Stimulated activated CD4-positive, alpha-beta T cell treated with anti-CD3 and anti-CD28 coated beads, Interleukin-15, amount 100 ng/mL, for 24 hours (primary cell): ENCODE results near the gene SIX5.

ENCODE experiments used
- DNase-seq: peaks from one replicate; pipeline ENCODE4 v3.0.0-alpha.2; 2020

SIX5 gene

DNA sequence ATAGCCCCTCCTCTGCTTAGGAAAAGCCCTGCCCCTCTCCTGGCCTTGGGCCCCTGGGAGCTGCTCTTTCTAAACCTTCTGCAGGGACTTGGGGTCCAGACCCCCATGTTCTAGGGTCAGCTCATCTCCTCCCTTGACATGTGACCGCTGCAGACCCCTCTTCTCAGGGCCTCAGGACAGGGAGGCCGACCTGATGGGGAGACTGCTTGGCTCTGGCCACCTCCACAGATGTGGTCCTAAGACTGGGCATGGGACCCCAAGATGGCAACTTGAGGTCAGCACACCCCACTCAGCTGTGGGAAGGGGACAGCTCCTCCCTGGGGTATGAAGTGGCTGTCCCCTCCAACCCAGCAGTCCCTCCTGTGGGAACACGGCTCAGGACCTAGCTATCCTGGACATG is 3.9 kb upstream of the SIX5 start:
- DNase-seq: no peak

- DNase-seq: no peak
Measured at GRCh38 chr19:45772130-45772840, 3.2 kb upstream of the SIX5 start.

- no peak for DNase-seq
Measured at GRCh38 chr19:45771311-45771933, 2.4 kb upstream of the SIX5 start.

- DNase-seq: peak; percentile 92
Measured at GRCh38 chr19:45770192-45771101, 1.4 kb upstream of the SIX5 start.

DNA sequence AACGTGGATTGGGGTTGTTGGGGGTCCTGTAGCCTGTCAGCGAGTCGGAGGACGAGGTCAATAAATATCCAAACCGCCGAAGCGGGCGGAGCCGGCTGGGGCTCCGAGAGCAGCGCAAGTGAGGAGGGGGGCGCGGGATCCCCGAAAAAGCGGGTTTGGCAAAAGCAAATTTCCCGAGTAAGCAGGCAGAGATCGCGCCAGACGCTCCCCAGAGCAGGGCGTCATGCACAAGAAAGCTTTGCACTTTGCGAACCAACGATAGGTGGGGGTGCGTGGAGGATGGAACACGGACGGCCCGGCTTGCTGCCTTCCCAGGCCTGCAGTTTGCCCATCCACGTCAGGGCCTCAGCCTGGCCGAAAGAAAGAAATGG is 754 bp upstream of the SIX5 start:
- DNase-seq: no peak

DNA sequence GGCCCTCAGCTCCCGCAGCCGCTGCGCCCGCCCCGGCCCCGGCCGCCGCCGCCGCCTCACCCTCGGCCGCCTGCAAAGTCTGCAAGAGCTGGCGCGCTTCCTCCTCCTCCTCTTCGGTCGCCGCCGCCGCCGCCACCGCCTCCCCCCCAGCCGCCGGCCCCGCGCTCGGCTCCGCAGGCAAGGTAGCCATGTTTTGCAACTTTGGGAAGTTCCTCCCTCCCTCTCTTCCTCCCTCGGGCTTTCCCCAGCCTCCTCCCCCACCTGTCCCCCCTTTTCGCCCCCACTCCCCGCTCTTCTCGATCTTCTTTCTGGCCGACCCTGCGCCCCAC is 433 bp downstream of the SIX5 start:
- DNase-seq: no peak

- DNase-seq: peak; percentile 62
Measured at GRCh38 chr19:45767881-45768654, 984 bp downstream of the SIX5 start.

DNA sequence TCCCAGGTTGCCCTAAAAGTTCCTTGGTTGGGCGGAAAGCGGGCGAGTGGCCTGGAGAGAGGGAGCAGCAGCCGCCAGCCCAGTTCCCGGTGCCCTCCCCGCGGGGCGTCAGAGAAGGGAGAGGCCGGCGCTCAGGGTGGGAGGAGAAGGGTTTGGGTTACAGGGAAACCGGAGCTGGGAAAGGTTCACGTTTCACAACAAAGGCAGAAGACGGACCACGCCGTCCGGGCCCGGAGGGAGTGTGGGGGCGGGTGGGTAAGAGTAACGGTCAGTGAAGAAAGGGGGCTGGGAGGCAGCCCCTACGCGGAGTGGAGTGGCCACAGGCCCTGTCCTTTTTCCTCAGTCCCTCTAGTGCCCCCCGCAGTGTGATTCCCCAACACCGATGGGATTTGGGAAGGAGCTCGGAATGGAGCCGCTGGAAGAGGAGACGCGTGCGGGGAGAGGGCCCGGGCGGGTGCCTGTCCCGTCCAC is 1.6 kb downstream of the SIX5 start:
- DNase-seq: no peak

DNA sequence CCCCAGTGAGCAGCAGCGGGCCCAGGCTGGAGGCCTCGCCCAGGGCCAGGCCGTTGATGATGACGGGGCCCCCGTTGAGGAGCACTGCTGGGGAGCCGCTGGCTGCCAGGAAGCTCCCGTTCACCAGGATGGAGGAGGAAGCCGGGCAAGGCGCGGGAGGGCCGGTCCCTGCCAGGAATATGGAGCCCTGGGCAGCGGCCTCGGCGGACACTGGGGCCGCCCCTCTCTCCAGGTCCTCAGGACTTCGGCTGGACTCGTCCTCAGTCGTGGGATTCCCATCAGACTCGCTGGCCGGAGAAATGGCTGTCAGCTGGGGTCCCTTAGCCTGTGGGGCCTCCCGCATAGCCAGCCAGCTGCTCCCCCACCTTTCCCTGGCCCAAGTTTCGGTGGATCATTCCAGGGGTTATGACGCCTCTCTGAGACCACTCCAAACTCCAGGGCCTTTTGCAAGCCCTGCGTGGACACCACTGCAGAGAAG is 2.1 kb downstream of the SIX5 start:
- no peak for DNase-seq

DNA sequence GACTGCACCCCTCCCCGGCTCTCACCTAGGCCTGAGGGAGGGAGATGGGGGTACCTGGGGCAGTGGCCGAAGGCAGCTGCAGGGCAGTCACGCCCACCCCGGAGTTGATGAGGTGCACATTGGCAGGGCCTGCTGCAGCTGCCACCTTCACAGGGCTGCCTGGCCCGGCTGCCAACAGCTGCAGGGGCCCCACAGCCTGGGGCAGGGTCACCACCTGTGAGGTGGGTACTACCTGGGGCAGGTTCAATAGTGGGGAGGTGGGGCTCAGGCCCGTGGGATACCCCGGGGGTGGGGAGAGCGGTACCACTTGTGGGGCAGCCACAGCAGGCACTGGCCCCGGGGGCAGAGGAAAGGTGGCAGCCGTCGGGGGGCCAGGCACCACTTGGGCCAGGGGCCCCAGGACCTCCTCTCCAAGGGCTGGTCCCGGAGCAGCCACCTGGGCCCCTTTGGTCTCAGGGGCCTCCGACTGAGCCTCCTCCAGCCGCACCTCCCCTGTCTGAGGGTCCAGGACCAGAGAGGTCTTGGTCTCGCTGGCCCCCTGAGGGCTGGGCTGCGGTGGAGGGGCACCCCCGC is 2.7 kb downstream of the SIX5 start:
- no peak for DNase-seq

DNA sequence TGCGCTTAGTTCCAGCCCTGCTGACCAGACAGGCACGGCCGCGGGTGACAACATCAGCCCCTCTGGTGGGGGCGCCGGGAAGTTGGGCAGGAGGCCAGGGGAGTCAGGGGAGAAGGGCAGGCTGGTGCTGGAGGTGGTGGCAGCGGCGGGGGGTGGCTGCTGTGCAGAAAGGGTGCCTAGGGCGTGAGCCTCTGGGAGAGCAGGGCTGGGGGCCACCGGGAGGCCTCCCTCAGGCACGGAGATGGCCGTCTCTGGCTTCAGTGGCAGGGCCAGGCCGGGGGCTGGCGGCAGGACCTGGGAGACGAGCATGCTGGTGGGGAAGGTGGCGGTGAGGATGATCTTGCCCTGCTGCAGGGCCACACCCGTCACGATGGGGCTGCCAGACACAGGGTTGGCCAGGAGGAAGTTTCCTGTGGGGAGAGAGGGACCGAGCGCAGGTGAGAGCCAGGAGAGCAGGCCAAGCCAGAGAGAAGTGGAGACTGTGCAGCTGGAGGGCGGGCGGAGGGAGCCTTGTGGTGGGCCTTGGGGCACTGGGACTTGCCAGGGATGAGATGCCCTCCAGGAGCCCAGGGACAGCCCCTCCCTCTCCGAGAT is 3.3 kb downstream of the SIX5 start:
- no peak for DNase-seq

GRCh38 chr19:45764945-45765701 is 3.9 kb downstream of the SIX5 start:
- DNase-seq: no peak

GRCh38 chr19:45764475-45764874 is 4.6 kb downstream of the SIX5 start:
- no peak for DNase-seq

DNA sequence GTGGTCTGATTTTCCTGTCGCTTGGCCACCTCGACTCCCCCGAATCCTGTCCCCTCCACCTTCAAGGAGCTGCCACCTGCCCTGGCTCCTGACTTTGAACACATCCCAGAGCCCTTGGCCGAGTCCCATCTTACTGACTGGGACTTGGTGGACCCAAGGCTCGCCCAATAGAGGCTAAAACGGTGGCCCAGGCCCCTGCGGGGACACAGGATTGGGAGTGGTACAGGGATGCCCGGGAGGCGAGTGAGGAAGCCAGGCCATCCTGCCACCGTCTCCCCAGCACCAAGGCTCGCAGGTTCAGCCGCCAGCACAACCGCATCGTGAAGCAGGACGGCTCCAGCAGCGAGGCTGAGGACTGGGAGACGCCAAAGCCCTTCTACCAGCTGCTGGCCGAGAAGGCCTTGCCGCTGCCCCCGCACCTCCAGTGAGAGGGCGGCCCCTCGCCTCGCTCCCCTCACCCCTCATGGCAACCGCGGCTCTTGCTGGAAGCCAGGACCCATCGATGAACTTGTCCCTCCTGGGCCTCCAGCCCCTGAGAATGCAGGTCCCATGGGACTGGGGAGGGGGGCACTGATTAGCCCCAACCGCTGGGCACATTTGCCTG is 5.3 kb downstream of the SIX5 start:
- DNase-seq: no peak

DNA sequence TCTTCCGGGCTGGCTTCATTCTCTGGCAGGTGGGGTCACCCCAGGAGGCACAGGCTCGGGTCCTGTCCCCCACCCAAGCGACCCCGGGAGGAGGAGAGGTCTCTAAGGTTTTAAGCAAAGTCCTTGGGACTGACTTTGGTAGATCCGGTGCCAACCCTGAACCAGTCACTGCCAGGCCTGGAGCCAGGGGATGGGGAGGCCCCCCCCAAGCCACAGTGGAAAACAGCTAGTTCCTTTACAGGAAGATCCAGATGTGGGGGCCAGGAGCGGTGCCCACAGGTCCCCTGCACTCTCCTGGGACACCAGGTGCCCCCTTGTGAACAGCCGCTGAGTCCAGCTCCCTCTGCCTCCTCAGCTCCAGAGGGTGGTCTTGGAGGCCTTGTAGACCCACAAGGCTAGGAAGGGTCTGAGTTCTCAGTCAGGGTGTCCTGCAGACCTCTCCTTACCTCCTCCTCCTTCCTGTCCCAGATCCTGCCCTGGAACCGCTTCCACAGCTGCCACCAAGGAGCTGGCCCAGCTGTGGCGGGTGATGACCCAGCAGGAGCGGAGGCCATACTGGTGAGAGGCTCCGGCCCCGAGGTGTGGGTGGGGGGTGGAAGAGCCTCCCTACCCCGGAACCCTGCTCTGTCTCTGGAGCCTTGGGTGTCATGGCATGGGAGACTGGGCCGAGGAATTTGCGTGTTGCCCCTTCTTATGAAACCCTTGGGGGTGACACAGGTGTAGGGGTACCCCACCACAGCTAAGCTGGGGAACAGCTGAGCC is 6.0 kb downstream of the SIX5 start:
- no peak for DNase-seq

GRCh38 chr19:45761714-45762113 is 7.3 kb downstream of the SIX5 start:
- DNase-seq: no peak

DNA sequence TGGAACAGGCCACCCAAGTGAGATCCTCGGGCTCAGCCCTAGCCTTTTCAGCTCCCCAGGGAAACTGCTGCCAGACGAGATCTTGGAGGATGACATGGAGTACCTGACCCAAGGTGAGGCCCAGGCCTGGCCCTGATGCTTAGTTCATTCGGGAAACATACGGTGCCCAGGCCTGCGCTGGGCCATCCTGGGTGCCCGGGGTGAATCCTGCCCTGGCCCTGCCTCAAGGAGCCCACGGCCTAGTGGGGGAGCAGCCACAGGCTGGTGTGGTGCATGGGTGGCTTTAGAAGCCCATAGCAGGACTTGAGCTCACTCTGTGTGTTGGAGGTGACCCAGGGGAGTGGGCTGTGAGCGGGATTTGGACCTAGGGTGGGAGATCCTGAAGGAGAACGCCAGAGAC is 10.1 kb downstream of the SIX5 start:
- DNase-seq: no peak

GRCh38 chr19:45757695-45758094 is 11.4 kb downstream of the SIX5 start:
- no peak for DNase-seq

DNA sequence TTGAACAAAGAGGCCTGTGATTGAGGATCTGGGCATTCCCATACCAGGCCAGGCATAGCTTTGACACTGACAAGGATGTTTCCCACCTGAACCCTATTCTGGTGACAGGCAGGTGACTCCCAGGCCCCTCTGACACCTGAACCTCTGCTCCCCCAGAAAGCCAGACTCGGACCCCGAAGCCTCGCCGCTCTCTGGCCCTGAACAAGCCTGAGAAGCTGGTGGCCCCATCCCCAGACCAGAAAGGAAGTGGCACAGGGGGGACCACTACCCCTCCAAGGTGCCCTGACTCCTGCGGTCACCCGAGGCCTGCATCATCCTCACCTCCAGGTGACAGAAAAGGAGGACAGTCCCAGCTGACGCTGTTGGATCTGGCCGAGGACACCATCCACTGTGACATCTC is 14.7 kb downstream of the SIX5 start:
- DNase-seq: no peak

GRCh38 chr19:45753548-45753947 is 15.5 kb downstream of the SIX5 start:
- no peak for DNase-seq
